RWPE1 (cell line): ENCODE data around the gene DIP2B.

Experiments
- CTCF ChIA-PET: fragments of 350-600 bp; sonication (Branson Sonifier 250); formaldehyde crosslinking; extraction: SDS; loops from one replicate; lab custom pipeline; 2021; lab: Yijun Ruan, JAX
- POLR2A ChIA-PET: fragments of 400-600 bp; formaldehyde crosslinking; extraction: SDS; loops from one replicate; lab custom pipeline; 2020; ENCODE audit warnings: antibody characterized with exemption; ENCODE audit not compliant: low non-redundant PET; lab: Yijun Ruan, JAX
- DNase-seq: peaks from one replicate; pipeline ENCODE4 v3.0.0; 2012; ENCODE audit warnings: low spot score
- H3K27ac ChIP-seq: fragments of 450-650 bp; 2 replicates; pipeline ENCODE4 v1.5.1; 2017
- CTCF ChIP-seq: fragments of 450-650 bp; conservative IDR thresholded peaks from 2 replicates; pipeline ENCODE4 v1.5.1; 2017; ENCODE audit warnings: low read depth, mild to moderate bottlenecking

The DIP2B gene

GRCh38 chr12:50686976-50687375 lies 182.2 kb downstream of the DIP2B start:
- H3K27ac ChIP-seq, result no peak overlapping the region
- DNase-seq, result no peak
- no peak for TF ChIP-seq CTCF
- CTCF ChIA-PET, result interaction anchor here (0.7 kb wide), 1 partner anchor 12 kb away, joined by 3 read pairs; no protein-coding TSS in a partner anchor
- POLR2A ChIA-PET, result no interaction called here

- H3K27ac ChIP-seq, result no peak overlapping the region
- ChIA-PET CTCF (no interaction called here), POLR2A (no interaction called here)
- no peak for TF ChIP-seq CTCF
- DNase-seq, result no peak
Measured at GRCh38 chr12:50689437-50689836, 184.7 kb downstream of the DIP2B start.

- ChIA-PET POLR2A (no interaction called here), CTCF (interaction anchor here (0.7 kb wide), 1 partner anchor 8 kb away, joined by 3 read pairs; no protein-coding TSS in a partner anchor)
- DNase-seq, result no peak
- no peak for TF ChIP-seq CTCF
- no peak overlapping the region for H3K27ac ChIP-seq
Measured at GRCh38 chr12:50690925-50691324, 186.1 kb downstream of the DIP2B start.

- TF ChIP-seq CTCF, result no peak
- no peak overlapping the region for H3K27ac ChIP-seq
- ChIA-PET POLR2A (no interaction called here), CTCF (no interaction called here)
- no peak for DNase-seq
Measured at GRCh38 chr12:50695961-50696360, 191.2 kb downstream of the DIP2B start.

- no peak overlapping the region for H3K27ac ChIP-seq
- no peak for TF ChIP-seq CTCF
- DNase-seq, result no peak
- CTCF ChIA-PET, result interaction anchor here (0.5 kb wide), 1 partner anchor 15 kb away, joined by 3 read pairs; no protein-coding TSS in a partner anchor
- POLR2A ChIA-PET, result no interaction called here
Measured at GRCh38 chr12:50696931-50697330, 192.1 kb downstream of the DIP2B start.

GRCh38 chr12:50699154-50699553 lies 194.4 kb downstream of the DIP2B start:
- H3K27ac ChIP-seq, result no peak overlapping the region
- POLR2A ChIA-PET, result no interaction called here
- TF ChIP-seq CTCF, result no peak
- CTCF ChIA-PET, result interaction anchor here (0.5 to 1.3 kb wide), 3 partner anchors 8 to 194 kb away, joined by 3 read pairs; partner anchors contain the start of gene DIP2B
- DNase-seq, result no peak
